Measurements from ENCODE around the gene PRDX6.
"Not testable (repeated sequence)": the region's sequence is repeated elsewhere in the genome, so short reads cannot be mapped to it uniquely, and the experiment has no call there.

Gene PRDX6

DNA sequence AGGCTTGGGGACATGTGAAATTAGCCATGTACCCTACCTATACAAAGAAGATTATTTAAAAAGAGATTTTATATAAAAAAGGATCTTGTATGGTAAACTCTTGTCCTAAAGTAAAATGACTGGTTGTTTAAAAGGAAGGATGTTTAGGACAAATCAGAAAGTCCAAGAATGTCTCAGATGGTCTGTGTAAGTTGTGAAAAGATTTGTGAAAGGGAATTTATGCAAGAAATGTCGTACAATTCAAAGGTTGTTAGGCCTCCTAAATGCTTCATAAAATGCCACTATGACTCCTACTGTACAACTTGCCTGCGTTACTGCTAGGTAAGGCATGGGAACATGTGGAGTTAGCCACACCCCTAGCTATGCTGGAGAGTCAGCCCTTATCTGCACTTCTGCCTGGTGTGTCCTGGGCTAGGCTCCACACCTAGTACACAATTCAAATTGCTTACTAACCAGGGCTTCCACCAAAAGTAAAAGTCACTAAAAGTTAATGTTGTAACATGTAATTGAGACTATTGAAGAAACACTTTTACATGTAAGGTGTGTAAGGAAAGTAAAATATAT lies 19.7 kb downstream of the PRDX6 start:
- no peak for DNase-seq (ENCODE audit: low read depth)

DNA sequence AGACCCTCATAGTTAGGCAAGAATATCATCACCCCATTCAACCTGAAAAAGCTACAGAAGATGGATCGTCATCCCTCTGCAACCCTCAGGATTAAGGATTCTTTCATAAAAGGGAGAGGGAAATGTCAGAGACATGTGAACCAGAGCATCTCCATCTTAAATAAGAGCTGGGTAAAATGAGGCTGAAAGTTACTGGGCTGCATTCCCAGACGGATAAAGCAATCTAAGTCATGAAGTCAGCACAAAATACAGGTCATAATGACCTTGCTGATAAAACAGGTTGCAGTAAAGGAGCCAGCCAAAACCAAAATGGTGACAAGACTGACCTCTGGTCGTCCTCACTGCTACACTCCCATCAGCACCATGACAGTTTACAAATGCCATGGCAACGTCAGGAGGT lies 22.6 kb downstream of the PRDX6 start:
- DNase-seq (ENCODE audit: low read depth) = no peak

DNA sequence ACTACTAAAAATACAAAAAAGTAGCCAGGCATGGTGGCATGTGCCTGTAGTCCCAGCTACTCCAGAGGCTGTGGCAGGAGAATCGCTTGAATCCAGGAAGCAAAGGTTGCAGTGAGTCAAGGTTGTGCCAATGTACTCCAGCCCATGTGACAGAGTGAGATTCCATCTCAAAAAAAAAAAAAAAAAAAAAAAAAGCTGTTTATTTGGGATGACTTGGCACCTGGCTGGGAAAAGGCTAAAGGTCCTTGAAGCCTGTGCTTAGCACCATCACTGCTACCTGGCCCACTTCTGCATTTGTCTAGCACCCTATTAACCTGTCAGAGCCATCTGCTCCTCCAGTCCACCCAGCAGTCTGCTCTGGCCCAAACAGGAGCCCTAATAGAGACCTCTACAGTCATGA lies 25.0 kb downstream of the PRDX6 start:
- no peak for DNase-seq (ENCODE audit: low read depth)

DNA sequence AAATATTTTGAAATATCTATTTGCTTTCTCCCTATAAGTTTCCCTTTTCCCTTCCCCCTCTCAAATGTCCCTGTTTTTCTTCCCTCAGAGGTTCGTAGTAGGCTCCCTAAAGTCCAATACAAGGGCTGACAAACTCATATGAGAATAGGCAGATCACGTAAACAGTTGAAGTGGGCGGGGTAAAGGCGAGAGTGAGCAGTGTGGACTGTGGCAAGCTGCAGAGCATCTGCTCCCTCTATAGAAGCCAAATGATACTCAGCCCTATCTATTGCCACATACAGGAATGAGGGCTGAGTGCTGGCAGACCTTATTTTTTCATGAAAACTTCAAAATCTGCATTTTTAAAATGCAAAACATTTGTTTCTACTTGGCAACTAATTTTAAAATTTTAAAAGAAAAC lies 26.3 kb downstream of the PRDX6 start:
- no peak for DNase-seq (ENCODE audit: low read depth)

DNA sequence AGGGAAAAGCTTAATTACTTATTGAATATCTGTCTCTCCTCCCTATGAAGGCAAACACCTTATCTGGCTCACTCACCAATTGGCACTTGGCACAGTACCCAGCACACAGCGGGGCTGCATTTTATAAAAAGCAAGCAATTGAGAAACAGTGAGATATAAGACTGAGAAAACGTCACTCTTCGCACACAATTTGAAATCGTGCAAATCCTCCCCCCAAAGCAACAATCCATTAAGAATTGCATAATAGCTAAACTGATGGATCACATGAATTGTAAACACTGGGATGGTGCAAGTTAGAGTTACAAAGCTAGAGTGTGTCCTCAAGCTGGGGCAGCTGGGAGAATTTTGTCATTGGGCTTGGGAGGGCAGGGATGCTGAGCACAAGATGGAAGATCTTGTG lies 27.1 kb downstream of the PRDX6 start:
- no peak for DNase-seq (ENCODE audit: low read depth)

DNA sequence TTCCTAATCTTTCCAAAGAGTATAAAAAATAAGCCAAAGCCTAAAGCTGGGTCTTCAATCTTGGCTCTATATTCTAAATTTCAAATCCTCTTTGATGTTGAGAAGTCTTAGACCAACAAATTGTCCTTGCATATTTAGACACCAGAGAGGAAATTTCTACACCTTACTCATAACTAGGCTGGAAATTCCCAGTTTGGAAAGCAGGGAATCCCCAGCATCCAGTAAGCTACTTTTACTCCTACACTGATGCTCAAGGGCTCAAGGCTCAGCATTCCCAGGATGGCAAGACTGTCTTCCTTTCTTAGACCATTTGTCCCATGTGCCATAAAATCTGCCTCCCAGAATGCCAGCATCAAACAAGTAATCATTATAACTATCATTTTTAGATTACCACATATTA lies 28.3 kb downstream of the PRDX6 start:
- DNase-seq (ENCODE audit: low read depth) = no peak

DNA sequence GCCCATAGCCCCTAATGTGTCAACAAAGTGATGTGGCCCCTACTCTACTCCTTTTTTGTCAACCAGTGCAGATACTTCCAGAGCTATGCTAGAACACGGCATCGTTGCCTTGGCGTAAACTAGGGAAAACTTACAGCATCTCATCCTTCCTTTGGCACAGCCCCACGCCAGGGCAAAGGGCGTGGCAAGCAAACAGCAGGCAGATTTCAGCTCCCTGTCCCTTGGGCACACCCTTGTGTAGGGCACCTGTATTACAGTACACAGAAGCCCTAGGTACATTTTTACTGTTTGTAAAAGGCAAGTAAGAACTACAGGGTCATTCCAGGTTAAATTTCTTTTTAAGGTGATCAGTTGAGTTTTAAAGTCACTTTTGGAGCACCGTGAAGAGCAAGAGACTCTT lies 29.3 kb downstream of the PRDX6 start:
- DNase-seq (ENCODE audit: low read depth) = no peak

DNA sequence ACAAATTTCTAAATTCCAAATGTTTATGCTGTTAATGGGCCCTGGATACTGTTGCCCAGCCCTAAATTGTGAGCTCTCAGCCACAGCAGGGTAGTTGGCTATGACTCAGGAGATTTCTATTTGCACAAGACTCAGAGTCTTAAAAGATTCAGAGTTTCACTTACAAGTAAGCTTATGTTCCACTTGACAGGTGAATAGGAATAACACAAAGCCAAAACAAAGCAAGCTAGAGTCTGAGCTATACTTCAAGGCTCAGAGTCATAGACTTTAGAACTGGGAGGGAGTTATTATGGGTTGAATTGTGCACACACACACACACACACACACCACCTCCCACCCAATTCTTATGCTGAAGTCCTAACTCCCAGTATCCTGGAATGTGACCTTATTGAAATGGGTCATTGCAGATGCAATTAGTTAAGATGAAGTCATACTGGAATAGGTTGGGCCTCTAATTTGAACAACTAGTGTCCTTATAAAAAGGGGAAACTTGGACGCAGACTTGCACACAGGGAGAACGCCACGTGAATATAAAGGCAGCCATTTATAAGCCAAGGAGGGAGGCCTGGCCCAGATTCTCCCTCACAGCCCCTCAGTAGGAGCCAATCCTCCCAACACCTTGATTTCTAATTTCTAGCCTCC lies 30.2 kb downstream of the PRDX6 start:
- DNase-seq (ENCODE audit: low read depth) = no peak

DNA sequence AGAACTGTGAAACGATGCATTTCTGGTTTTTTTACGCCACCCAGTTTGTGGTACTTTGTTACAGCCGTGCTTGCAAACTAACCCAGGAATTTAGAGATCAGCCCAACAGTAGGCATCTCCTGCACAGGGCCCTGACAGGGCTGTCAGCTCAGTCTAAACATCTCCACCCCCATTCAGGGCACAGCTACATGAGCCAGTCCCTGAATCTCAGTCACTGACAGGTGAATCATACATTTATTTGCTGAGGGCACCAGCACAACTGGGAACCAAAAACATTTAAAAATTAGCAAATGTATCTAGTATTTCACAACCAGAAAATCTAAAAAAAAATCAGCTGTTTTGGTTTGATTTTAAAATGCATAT lies 30.7 kb downstream of the PRDX6 start:
- DNase-seq (ENCODE audit: low read depth) = no peak

DNA sequence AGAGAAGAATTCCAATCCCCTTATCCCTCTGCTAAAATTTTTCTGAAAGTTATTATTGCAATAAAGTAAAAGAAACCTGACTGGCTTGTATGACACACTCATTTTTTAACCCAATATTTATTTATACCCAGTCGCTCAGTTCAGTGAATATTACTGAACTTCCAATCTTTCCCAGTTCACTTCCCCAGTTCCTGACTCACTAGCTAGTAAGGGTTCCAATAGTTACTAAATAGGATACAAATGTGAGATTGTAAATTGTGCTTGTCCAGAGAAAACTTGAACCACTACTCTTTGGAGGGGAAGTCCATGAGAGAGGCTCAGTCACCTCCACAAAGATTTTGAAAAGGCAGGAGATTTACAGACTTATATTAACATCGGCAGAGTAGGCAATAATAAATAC lies 31.4 kb downstream of the PRDX6 start:
- DNase-seq (ENCODE audit: low read depth) = no peak

DNA sequence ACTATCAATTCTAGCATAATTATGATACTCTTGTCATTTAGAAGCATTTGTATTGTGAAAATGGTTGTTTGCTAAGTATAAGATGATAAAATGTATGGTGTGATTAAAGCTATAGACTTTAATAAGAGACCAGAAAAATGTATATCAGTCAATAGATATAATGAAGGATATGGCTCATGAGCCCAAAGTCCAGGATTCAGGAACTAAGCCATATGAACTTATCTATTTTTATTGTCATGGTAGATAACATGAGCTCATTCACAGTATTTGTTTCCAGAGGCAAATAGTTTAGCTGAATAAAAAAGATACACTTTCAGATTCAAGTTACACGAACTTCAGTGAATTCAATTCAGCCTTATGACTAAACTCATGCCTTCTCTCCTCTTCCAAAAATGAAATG lies 32.7 kb downstream of the PRDX6 start:
- no peak for DNase-seq (ENCODE audit: low read depth)

DNA sequence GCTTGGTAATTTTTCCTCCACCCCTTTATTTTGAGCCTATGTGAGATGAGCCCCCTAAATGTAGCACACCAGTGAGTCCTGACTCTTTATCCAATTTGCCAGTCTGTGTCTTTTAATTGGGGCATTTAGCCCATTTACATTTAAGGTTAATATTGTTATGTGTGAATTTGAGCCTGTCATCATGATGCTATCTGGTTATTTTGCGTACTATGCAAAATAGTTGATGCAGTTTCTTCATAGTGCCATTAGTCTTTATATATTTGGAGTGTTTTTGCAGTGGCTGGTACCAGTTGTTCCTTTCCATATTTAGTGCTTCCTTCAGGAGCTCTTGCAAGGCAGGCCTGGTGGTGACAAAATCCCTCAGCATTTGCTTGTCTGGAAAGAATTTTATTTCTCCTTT lies 37.4 kb downstream of the PRDX6 start:
- DNase-seq (ENCODE audit: low read depth) = not testable (repeated sequence)

DNA sequence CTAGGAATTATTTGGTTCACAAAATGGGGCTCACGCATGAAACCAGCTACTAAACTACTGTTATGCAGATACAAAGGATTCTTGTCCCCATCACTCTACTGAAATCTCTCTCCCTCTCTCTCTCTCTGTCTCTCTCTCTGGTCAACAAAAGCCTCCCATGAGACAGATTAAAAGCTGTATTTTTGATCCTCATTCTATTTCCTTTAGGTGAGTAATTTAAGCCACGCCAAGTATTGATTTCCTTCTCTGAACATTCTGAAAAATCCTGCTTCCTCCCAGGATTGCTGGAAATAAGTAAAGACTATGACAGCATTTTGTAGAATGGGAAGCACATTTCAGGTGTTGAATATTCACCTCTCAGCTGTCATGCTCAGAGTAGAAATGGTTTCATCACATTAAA lies 43.7 kb downstream of the PRDX6 start:
- no peak for DNase-seq (ENCODE audit: low read depth)

DNA sequence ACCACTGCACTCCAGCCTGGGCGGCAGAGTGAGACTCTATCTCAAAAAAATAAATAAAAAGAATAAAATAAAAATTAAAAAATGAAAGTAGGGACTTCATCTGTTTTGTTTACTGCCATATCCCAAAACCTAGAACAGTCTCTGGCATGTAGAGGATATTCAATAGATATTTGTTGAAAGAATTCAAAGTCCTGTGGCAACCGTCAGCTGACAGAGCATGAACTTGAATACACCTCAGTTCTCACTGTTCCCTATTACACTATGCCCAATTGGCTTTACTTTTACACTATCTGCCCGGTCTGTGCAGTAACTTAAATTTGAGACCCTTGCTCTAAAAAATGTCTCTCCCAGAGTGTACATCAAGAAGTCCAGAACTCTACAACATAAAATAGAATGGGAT lies 46.2 kb downstream of the PRDX6 start:
- DNase-seq (ENCODE audit: low read depth) = no peak

DNA sequence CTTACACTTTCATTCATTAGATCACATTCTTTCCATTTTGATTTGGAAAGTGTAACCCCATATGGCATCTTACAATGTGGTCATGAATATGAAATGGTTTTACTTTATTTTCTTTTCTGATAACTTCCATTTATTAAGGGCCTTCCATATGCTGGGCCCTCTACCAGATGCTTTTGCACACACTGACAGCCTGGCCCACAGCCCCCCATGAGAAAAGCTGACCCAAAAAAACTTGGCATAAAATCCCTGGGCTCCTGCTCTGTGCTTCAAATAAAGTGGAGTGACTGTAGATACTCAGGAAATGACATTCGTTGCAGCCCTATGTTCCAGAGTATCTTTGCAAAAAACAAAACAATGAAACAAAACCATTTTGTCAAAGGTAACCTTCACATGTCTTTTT lies 48.8 kb downstream of the PRDX6 start:
- no peak for DNase-seq (ENCODE audit: low read depth)

DNA sequence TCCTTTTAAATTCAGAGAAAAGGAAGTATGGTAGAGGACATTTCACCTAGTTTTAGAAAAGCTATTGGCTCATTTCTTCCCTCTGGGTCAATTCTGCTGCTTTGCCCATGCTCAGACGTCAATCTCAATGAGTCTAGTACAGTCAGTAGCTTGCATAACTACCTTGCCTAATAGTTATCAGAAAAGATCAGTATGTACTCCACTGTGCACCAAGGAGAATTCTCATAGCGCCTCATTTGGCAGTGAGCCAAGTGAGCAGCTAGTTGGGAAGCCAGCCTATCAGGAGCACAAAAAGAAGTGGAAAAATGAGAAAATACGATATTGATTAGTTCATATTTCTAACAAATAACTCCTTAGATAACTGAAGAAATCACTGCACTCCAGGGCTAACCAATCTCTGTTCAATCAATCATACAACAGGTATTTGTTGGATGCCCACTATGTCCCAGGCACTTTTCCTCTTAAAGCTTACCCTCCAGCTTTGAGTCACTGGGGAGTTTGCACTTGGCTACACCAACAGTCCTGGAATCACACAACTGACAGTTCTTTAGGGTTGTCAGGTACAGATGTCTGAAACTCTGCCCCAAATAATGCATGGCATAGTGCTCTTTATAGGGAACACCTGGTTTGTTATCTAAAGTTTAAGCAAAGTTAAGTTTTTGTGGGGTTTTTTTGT lies 50.2 kb downstream of the PRDX6 start:
- DNase-seq (ENCODE audit: low read depth) = no peak

DNA sequence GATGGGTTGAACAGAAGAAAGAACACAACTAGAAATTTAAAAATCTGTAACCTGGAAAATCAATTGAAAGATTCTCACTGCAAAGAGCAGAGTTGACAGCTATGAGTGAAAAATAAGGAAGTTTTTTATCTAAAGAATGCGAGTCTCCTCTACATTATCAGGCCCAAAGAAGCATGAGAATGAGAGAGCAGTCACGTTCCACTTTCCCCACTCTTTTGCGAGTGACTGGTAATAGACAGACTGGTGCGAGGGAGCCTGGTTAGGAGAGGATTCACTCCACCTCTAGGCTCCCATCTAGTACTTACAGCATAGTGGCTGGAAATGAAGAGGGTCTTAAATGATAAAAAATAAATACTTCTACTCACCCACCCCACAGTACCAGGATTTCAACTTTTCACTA lies 52.0 kb downstream of the PRDX6 start:
- DNase-seq (ENCODE audit: low read depth) = no peak

DNA sequence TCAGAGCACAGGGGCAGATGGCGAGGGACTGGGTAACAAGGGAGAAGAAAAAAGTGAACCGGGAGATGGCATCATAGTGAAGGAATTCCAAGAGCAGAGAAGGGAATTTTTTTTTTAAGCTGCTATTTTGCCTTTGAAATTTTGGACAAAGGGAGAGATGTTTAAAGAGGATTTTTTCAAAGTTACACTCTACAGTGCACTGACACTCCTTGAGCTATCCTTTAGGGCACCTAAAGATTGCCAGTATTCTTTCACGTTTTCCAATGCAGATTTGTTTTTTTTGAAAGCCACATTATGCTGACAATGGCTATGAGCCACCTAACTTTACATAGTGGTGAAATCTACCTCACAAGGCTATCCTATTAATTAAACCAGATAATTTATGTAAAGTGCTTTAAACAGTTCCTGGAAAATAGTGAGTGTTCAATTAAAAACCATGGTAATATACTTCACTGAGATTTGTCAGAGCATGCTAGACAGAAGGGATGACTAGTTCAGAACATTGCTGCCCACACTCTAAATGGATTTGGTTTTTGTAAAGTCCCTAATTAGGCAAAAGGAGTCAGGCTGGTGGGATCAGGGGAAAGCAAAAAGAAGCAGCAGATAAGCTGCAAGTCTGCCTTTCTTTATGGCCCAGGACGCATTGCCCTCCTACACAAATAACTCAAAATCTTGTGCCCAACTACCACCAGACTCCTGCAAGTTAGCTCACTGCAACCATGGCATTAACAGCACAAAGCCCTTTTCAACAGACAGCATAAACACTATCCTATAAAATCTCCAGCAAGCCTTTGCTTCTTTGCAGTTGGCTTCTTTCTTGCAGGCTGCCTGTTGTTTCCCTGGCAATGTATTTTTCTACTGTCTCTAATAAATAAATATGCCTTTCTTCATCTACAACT lies 53.9 kb downstream of the PRDX6 start:
- no peak for DNase-seq (ENCODE audit: low read depth)

DNA sequence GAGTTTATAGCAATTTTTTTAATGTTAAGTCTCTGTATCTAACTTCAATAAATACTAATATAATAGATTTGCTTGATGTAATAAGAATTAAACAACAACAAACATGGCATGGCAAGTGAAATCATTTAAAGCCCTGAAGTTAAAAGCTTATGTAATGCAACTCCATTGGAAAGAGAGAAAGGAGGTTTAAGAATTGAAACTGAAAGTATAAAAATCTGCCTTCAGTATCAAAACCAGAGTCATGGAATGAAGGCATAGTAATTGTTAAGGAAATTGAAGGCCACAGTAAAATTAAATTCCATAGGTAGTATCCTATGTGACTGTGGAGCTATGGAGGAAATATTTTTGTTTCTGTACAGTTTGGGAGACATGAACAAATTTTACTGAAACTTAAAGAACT lies 55.1 kb downstream of the PRDX6 start:
- no peak for DNase-seq (ENCODE audit: low read depth)

DNA sequence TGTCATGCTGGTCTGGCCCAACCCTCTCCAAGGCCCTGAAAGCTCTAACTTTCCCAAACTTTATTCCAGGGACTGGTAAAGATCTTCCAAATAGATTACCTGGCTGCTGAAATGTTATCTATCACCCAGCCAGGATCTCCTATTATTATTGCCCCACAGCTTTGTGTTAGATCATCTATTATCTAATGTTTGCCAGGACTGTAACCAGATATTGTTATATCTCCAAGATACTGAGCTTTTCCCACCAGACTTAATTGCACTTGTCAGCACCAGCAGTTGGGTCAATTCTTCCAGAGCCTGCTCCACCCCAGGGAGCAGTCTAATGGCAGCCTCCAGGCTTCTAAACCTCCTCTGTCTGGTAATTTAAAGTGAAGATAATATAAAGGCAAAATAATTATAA lies 59.1 kb downstream of the PRDX6 start:
- no peak for DNase-seq (ENCODE audit: low read depth)
